Gastroesophageal sphincter (tissue), 3 donors: ENCODE results near the gene SLIT2.

Experiments used
- CTCF ChIP-seq, 4 experiments: fragments of 200-600 bp in 2 of 4; fragments of 450-650 bp in 2 of 4; sonication (generic) in 1 of 4; IDR thresholded peaks; one replicate each; pipeline ENCODE4 v1.5.1; 2017 to 2019; ENCODE audit warnings: antibody characterized with exemption in 4 of 4, mild to moderate bottlenecking in 2 of 4, moderate library complexity in 2 of 4
- POLR2A ChIP-seq, 2 donors: fragments of 450-650 bp; IDR thresholded peaks; one replicate each; pipeline ENCODE4 v1.6.1; 2017; ENCODE audit warnings: antibody characterized with exemption in 2 of 2, mild to moderate bottlenecking in 2 of 2, moderate library complexity in 1 of 2

- no peak for TF ChIP-seq CTCF (IDR thresholded peaks at IDR 0.05)
- no peak for TF ChIP-seq POLR2A (IDR thresholded peaks at IDR 0.05)
These were observed 14.7 kb downstream of the SLIT2 start for GRCh38 chr4:20266215-20267082.
